ENCODE results near the gene RAB30. TPM values are rescaled to one million over a fixed set of nuclear protein-coding genes. Genes with fewer than 3 reads are reported as not detected.

The RAB30 gene
- total RNA-seq, 1 donor, result 12.5 TPM

GRCh38 chr11:83000381-83000780 is 71.3 kb downstream of the RAB30 start:
- TF ChIP-seq, protein P1, sequence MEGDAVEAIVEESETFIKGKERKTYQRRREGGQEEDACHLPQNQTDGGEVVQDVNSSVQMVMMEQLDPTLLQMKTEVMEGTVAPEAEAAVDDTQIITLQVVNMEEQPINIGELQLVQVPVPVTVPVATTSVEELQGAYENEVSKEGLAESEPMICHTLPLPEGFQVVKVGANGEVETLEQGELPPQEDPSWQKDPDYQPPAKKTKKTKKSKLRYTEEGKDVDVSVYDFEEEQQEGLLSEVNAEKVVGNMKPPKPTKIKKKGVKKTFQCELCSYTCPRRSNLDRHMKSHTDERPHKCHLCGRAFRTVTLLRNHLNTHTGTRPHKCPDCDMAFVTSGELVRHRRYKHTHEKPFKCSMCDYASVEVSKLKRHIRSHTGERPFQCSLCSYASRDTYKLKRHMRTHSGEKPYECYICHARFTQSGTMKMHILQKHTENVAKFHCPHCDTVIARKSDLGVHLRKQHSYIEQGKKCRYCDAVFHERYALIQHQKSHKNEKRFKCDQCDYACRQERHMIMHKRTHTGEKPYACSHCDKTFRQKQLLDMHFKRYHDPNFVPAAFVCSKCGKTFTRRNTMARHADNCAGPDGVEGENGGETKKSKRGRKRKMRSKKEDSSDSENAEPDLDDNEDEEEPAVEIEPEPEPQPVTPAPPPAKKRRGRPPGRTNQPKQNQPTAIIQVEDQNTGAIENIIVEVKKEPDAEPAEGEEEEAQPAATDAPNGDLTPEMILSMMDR (IDR thresholded peaks at IDR 0.05; ENCODE audit: insufficient read depth, low read depth, low read length), result no peak
- no peak for DNase-seq (ENCODE audit: low read depth)
- H3K4me3 ChIP-seq (ENCODE audit: low read depth, low read length), result no peak overlapping the region

DNA sequence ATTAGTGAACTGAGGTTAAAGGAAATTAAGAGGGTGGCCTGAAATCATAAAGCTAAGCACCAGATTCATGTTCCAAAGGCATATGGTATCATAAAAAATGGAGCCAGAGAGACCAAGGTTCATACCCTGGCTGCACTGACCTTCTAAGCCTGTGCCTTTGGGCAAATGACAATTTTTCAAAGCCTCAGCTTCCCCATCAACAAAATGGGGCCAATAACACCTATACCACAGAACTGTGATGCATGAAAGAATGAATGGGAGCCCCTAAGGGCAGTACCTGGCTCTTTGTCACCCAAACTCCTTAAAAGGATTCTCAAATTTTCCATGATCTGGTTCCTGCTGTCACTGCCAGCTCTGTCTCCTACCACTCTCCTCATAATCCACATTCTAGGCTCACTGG is 72.5 kb downstream of the RAB30 start:
- H3K4me3 ChIP-seq (ENCODE audit: low read depth, low read length), result no peak overlapping the region
- TF ChIP-seq, protein P1 (IDR thresholded peaks at IDR 0.05; ENCODE audit: insufficient read depth, low read depth, low read length), result no peak
- no peak for DNase-seq (ENCODE audit: low read depth)

GRCh38 chr11:82998697-82999096 is 73.0 kb downstream of the RAB30 start:
- H3K4me3 ChIP-seq (ENCODE audit: low read depth, low read length), result no peak overlapping the region
- no peak for DNase-seq (ENCODE audit: low read depth)
- TF ChIP-seq, protein P1 (IDR thresholded peaks at IDR 0.05; ENCODE audit: insufficient read depth, low read depth, low read length), result no peak

GRCh38 chr11:82996966-82997606 is 74.6 kb downstream of the RAB30 start:
- DNase-seq (ENCODE audit: low read depth), result no peak
- TF ChIP-seq, protein P1 (IDR thresholded peaks at IDR 0.05; ENCODE audit: insufficient read depth, low read depth, low read length), result no peak

GRCh38 chr11:82995754-82996398 is 75.8 kb downstream of the RAB30 start:
- TF ChIP-seq, protein P1 (IDR thresholded peaks at IDR 0.05; ENCODE audit: insufficient read depth, low read depth, low read length), result no peak
- DNase-seq (ENCODE audit: low read depth), result peak; percentile 82
- no peak overlapping the region for H3K4me3 ChIP-seq (ENCODE audit: low read depth, low read length)

More at GRCh38 chr11:82996966-82997606, 74.6 kb downstream of the RAB30 start:
- no peak overlapping the region for H3K4me3 ChIP-seq (ENCODE audit: low read depth, low read length)

- TF ChIP-seq, protein P1 (IDR thresholded peaks at IDR 0.05; ENCODE audit: insufficient read depth, low read depth, low read length), result no peak
- H3K4me3 ChIP-seq (ENCODE audit: low read depth, low read length), result no peak overlapping the region
- peak; percentile 65 for DNase-seq (ENCODE audit: low read depth)
These were observed 76.5 kb downstream of the RAB30 start for GRCh38 chr11:82995235-82995634.
